ENCODE measurements around the gene MLKL.
A peak's percentile ranks its signal among the peaks of the same experiment; 100 is the strongest.
"Not testable (repeated sequence)": the region's sequence is repeated elsewhere in the genome, so short reads cannot be mapped to it uniquely, and the experiment has no call there.

The MLKL gene

DNA sequence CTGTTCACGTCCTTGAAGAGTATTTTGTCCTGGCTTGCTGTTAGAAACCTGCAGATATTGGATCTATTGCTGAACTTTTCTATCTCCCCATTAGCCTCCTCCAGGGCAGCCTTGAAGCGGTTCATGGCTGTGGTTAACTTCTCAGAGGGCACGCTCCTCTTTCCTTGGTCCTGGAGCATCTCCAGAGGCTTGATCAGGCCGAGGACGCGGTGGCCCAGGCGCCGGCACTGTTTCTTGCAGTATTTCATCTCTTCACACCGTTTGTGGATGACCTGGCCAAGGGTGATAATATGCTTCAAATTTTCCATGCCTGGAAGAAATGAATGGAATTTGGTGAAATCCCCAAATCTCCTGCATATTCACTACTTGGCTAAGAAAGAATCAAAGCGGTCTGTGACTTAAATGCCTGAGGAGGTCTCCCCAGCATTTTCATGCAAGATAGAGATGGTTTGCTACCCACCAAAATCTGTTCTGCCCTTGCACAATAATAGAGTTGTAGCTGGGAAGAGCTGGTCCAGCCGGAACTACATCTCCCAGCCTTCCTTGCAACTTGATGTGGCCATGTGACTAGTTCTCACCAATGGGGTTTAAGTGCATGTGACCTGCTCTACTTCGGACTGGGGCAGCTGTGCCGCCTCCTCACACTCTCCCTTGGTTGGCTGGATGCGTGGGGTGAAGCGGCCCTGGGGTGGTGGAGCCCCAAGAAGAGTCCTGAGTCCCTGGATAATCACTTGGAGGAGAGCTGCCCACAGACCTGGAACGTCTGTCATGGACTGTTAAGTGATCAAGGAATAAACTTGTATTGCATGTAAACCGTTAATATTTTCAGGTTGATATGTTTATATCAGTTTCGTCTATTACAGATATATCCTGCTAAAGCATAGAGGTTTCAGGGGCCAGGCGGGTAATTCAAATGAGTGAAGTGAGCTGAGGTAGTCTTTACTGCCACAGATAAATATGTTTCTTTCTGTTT is 4.9 kb downstream of the MLKL start:
- peak; percentile 89 for DNase-seq

DNA sequence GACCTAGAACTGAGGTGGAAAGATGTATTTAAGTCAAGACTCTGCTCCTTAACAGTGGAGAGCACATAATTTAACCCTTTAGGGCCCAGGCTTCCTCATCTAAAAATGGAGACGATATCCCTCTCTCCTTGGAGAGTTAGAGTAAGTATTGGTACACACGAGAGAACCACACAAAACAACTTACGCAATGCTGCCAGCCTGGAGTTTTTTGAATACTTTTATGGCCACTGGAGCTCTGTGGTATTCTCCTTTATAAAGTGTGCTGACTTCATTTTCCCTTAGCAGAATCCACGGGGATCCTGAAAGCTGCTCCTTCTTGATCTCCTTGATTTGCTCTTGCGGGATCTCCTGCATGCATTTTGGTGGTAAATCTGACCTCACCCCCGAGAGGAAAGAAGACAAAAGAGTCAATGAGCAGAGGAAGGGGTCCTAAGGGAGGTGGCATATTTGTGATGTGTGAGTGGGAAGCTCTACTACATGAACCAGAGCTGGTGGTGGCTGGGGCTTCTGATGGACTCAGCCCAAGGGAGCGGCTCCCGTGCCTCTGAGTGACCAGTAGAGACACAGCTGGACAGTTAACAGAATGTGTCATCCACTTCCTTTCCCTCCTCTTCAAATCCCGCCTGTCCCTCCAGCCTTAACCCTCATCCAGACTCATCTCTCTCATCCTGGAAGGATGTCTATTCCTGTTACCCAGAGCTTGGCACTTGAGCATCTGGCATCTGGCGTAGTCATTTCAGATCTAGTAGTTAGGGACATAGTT is 9.4 kb downstream of the MLKL start:
- DNase-seq, result peak; percentile 33

- DNase-seq, result no peak
Observed at GRCh38 chr16:74682556-74682955, 18.1 kb downstream of the MLKL start.

DNA sequence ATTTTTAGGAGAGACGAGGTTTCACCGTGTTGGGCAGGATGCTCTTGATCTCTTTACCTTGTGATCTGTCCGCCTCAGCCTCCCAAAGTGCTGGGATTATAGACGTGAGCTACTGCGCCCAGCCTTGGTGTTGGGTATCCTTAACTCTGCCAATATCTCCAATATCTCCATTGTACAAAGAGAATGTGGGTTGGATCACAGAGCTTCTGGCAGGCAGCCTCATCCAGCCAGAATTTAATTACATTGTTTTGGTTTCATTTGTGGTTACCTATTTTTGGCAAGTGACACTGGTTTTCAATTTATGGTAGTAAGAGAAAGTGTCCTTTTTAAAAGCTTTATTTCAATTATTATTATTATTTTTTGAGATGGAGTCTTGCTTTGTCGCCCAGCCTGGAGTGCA is 20.0 kb downstream of the MLKL start:
- no peak for DNase-seq

GRCh38 chr16:74679983-74680382 is 20.7 kb downstream of the MLKL start:
- DNase-seq, result no peak

DNA sequence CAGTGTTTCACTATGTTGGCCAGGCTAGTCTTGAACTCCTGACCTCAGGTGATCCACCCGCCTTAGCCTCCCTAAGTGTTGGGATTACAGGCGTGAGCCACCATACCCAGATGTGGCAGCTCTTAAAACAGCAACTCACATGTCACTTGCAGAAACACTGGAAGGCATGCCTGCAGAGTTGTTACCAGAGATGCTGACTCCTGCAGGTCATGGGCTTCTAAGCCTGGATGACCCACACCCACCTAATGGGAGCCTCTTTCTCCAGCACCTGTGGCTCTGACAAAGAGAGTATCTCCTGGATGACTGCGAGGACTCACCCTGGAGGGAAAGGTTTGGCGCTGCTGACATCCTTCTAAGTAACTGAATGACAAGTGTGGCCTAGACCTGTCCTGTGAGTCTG is 22.8 kb downstream of the MLKL start:
- DNase-seq, result no peak

DNA sequence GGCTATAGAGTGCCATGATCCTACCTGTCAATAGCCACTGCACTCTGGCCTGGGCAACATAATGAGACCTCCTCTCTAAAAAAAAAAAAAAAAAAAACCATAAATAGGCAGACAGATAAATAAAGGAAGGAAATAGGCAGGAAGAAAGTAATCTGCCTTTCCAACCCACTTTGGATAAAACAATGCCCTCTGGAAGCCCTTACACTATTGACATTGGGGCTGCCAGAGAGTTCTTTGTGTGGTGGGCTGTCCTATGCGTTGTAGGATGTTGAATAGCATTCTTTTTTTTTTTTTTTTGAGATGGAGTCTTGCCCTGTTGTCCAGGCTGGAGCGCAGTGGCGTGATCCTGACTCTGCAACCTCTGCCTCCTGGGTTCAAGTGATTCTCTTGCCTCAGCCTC is 26.8 kb downstream of the MLKL start:
- no peak for DNase-seq

DNA sequence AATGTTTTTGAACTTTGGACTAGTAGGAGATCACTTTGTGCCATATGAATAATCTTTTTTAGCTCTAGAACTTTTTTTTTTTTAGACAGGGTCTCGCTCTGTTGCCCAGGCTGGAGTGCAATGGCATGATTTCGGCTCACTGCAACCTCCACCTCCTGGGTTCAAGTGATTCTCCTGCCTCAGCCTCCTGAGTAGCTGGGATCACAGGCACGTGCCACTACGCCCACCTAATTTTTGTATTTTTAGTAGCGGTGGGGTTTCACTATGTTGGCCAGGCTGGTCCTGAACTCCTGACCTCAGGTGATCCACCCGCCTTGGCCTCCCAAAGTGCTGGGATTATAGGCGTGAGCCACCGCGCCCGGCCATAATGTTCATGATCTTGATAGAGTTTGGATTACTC is 31.8 kb downstream of the MLKL start:
- DNase-seq, result not testable (repeated sequence)

DNA sequence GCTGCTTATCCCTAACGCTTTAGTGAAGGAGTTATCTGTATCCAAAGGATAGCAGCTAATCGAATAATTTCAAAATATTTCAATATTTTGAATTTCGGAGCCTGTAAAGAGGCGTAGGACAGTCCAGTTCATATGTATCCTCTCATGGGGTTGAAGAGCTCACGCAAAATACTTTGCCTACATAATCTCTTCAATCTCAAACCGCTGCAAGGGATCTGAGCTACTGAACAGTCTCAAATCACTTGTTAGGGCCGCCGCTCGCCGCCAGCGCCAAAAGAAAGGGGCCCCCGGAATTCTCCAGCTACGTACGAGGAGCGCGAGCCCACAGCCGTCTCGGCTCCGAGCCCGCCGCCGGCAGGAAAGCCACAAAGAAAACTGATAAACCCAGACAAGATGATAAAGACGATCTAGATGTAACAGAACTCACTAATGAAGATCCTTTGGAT is 33.4 kb downstream of the MLKL start:
- DNase-seq, result peak; percentile 25

DNA sequence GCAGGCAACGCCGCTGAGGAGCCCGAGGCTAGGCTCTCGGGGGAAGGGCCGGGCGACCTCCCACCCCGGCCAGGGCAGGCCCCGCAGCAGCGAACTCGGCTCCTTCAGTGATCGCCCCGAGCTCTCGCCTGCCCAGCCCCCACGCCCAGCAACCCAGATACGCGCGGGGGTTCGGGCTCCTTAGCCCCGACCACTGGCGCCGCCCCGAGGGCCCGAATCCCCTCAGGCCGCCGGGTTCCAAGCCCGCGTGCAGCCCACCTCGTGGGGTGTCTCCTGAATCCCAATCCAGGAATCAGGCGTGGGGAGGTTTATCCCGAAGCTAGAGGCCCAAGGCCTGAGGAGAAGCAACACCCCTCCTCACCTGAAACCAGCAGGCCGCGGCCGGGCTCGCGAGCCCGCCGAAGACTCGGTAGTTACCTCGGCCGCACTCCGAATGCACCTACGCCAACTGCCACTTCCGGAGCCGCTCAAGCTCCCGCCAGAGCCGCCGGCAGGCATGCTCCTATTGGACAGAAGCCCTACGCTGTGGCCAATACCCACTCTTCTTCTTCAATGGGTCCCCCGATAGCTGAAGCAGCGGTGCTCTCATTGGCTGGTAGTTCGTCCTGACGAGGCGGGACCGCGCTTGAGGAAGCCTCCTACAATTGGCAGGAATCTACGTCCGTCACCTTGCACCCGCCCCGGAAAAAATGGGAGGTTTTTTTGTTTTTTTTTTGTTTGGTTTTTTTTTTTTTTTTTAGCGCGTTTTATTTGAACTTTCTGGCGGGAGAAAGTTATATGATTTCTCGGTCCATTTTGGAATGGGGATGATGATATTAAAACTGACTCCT is 34.0 kb downstream of the MLKL start, which contains the start of gene RFWD3:
Gene RFWD3 (minus strand): TSS at position 453 of the 830 bp plus-strand sequence. CDS start 5,428 bp downstream, outside the sequence.
- DNase-seq, result peak; percentile 99

DNA sequence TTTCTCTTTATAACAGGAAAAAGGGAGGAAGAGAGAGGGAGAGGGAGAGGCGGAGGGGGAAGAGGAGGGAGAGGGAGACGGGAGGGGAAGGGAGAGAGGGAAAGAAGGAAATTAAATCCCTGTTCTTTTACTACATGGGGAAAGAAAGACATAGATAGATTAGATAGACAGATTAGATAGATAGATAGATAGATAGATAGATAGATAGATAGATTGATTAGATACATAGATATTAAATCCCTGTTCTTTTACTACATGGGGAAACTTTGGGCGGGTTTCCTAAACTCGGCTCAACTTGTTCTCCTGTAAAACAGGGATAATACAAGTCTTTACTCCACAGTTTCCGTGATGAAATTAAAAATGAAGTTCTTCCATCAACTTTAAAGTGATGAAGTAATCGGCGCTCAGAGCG is 34.6 kb downstream of the MLKL start:
- DNase-seq, result no peak

GRCh38 chr16:74661064-74661463 is 39.6 kb downstream of the MLKL start:
- DNase-seq, result no peak

- DNase-seq, result no peak
Observed at GRCh38 chr16:74660383-74660782, 40.3 kb downstream of the MLKL start.

DNA sequence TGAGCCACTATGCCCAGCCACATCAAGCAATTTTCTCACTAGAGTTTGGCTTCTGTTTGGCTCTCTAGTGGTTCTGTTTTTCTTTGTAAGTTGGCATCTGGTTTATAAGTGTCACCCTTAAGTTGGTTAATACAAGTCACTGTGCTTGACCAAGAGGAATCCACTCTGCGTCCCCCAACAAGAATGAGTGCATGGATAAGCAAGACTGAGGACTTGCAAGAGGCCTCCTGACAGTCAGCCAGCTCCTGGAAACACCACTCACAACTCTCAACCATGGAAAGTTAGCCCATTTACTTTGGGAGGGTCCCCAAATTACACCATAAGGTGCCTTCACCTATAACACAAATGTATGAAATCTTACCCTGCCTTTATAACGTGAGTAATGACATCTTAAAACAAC is 41.6 kb downstream of the MLKL start:
- no peak for DNase-seq

- no peak for DNase-seq
Observed at GRCh38 chr16:74657870-74658642, 42.6 kb downstream of the MLKL start.

- no peak for DNase-seq
Observed at GRCh38 chr16:74654536-74655050, 46.1 kb downstream of the MLKL start.

DNA sequence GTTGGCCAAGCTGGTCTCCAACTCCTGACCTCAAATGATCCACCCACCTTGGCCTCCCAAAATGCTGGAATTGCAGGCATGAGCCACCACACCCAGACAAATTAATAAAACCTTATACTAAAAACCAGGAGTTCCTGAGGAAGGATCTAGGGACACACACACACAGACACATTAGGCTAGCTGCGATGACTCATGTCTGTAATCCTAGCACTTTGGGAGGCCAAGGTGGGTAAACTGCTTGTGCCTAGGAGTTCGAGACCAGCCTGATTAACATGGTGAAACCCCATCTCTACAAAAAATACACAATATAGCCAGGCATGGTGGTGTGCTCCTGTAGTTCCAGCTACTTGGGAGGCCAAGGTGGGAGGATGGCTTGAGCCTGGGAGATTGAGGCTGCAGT is 47.8 kb downstream of the MLKL start:
- DNase-seq, result peak; percentile 37

DNA sequence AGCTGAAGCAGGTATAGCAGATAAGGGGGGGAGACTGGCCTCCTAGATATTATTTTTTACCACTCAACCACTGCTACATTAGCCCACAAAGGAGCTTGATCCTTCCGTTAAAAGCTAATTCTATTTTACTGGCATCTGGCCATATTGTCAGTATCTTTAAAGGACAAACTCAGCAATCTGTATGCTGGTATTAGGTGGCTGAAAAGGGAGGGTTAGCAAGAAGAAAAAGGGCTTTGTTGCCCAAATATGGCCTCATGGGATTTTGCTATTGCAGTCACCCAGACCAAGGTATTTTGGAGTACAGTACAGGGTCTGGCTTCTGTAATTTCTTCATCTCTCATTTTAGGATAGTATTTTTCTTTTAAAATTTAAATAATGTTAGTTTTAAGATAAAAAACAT is 48.4 kb downstream of the MLKL start:
- no peak for DNase-seq

DNA sequence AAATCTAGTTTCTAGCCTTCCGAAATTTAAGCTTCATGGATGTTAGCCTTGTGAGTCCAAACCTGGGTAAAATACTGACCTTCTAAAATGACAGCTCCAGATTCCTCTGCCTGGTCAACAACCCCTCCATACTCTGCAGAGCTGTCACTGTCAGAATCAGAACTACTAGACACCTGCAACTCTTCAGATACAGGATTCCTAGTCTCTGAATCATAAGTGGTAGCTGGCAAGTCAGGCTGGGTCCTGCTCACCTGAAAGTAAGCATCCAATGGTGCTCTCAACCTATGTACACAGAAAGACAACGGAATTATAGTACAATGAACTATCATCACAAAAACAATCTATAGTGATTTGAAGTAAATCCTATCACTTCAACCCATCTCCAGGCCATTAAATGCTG is 48.8 kb downstream of the MLKL start:
- DNase-seq, result no peak

DNA sequence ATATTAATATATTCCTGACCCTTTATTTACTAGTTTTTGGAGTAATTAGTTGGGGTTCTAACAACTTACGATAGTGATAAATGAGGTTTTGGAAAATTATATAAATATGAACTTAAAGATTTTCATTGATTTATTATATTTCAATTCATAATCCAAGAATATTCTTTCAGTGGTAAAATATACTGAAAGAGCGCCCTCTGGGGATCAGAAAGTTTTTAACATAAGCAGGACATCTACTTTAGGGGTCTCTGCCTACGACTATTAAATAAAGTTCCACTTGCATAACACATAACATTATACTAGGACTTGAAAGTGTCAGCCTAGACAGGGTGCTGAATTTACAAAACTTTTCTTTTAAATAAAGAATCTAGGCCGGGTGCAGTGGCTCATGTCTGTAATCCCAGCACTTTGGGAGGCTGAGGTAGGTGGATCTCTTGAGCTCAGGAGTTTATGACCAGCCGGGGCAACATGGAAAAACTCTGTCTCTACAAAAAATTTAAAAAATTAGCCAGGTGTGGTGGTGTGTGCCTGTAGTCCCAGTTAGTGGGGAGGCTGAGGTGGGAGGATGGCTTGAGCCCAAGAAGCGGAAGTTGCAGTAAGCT is 49.6 kb downstream of the MLKL start:
- no peak for DNase-seq

- DNase-seq, result no peak
Observed at GRCh38 chr16:74649839-74650504, 50.7 kb downstream of the MLKL start.
